Urothelium cell line (cell line): ENCODE measurements around the gene SDK1.

Source experiments
- DNase-seq: peaks from one replicate; pipeline ENCODE4 v3.0.0; 2011; ENCODE audit warnings: low spot score, mixed read lengths
- FAIRE-seq: peaks from 2 replicates; lab custom pipeline; 2011; peaks lifted over from hg19 to GRCh38; lab: Jason Lieb, UNC

Gene SDK1

GRCh38 chr7:3453398-3453797, 152.3 kb downstream of the SDK1 start:
- FAIRE-seq (peak; percentile 56), DNase-seq (no peak)

- peak; percentile 56 for FAIRE-seq
- DNase-seq: no peak
Observed at GRCh38 chr7:3455806-3456595, 154.9 kb downstream of the SDK1 start.

- FAIRE-seq (no peak), DNase-seq (no peak)
Observed at GRCh38 chr7:3459111-3459510, 158.1 kb downstream of the SDK1 start.

- DNase-seq: no peak
- FAIRE-seq: peak; percentile 63
Observed at GRCh38 chr7:3461923-3462322, 160.9 kb downstream of the SDK1 start.

GRCh38 chr7:3463696-3464095, 162.6 kb downstream of the SDK1 start:
- FAIRE-seq: no peak
- no peak for DNase-seq

- peak; percentile 5 for FAIRE-seq
- no peak for DNase-seq
Observed at GRCh38 chr7:3464900-3465622, 164.0 kb downstream of the SDK1 start.

- DNase-seq: no peak
- FAIRE-seq: no peak
Observed at GRCh38 chr7:3466261-3466660, 165.2 kb downstream of the SDK1 start.

GRCh38 chr7:3469641-3470040, 168.6 kb downstream of the SDK1 start:
- DNase-seq (no peak), FAIRE-seq (no peak)

- FAIRE-seq: peak; percentile 71
- DNase-seq: no peak
Observed at GRCh38 chr7:3480197-3480596, 179.1 kb downstream of the SDK1 start.

- no peak for DNase-seq
- peak; percentile 87 for FAIRE-seq
Observed at GRCh38 chr7:3481435-3481834, 180.4 kb downstream of the SDK1 start.

- peak; percentile 69 for DNase-seq
- peak; percentile 84 for FAIRE-seq
Observed at GRCh38 chr7:3482147-3482921, 181.3 kb downstream of the SDK1 start.

GRCh38 chr7:3486841-3487240, 185.8 kb downstream of the SDK1 start:
- FAIRE-seq: no peak

GRCh38 chr7:3488829-3489228, 187.8 kb downstream of the SDK1 start:
- FAIRE-seq (peak; percentile 97), DNase-seq (no peak)

More at GRCh38 chr7:3486841-3487240, 185.8 kb downstream of the SDK1 start:
- no peak for DNase-seq

- FAIRE-seq: peak; percentile 98
Observed at GRCh38 chr7:3493499-3493898, 192.4 kb downstream of the SDK1 start.

GRCh38 chr7:3494947-3495346, 193.9 kb downstream of the SDK1 start:
- DNase-seq: no peak
- FAIRE-seq: peak; percentile 84

More at GRCh38 chr7:3493499-3493898, 192.4 kb downstream of the SDK1 start:
- peak; percentile 48 for DNase-seq

GRCh38 chr7:3495530-3495929, 194.5 kb downstream of the SDK1 start:
- peak; percentile 74 for FAIRE-seq
- DNase-seq: no peak

GRCh38 chr7:3495954-3496353, 194.9 kb downstream of the SDK1 start:
- no peak for DNase-seq
- no peak for FAIRE-seq

- DNase-seq (no peak), FAIRE-seq (peak; percentile 46)
Observed at GRCh38 chr7:3497796-3498195, 196.7 kb downstream of the SDK1 start.

GRCh38 chr7:3501671-3502070, 200.6 kb downstream of the SDK1 start:
- no peak for FAIRE-seq
- no peak for DNase-seq

- no peak for DNase-seq
Observed at GRCh38 chr7:3504384-3504783, 203.3 kb downstream of the SDK1 start.

More at GRCh38 chr7:3504384-3504783, 203.3 kb downstream of the SDK1 start:
- FAIRE-seq: peak; percentile 67
